Kidney capillary endothelial cell (primary cell): ENCODE measurements around the gene TMCO4.

Source experiments
- DNase-seq: peaks from one replicate; pipeline ENCODE4 v3.0.0-alpha.2; 2018; ENCODE audit warnings: low spot score

TMCO4 gene

GRCh38 chr1:19684677-19685076 lies 115.0 kb downstream of the TMCO4 start:
- DNase-seq = no peak

DNA sequence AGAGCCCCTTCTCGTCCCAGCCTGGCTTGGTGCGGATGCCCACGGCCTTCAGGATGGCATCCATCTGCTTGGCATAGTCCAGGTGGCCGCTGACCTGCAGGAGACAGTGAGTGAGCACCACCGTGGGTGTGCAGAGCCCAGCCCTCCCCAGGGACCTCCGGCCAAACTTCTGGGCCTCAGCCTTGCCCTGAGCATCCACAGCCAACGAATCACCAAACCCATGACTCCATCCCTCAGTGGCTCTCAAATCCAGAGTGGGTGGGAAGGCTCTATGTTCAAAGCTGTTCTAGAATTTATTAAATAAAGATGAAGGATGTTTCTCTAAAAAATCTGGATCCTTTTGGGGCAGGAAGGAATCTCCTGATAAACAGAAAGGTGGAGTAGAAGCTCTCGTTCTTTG lies 116.4 kb downstream of the TMCO4 start:
- no peak for DNase-seq

- DNase-seq = no peak
These were observed 116.8 kb downstream of the TMCO4 start for GRCh38 chr1:19682901-19683300.

DNA sequence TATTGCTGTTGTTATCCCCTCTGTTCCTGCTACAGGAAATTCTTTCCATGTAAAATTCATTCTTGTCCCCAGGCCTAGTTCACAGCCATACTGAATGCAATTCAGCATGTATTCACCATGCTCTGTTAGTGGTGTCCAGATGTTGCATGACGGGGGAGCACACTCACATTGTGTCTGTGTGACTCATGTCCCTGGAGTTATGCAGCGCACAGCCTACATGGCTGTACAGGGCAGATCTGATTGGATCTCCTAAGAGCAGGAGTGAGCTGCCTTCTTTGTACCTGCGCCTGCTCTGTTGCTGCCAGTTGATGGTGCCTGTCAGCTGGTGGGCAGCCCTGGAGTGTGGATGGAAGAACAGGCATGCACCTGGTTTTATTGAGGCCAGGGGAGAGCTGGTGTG lies 117.5 kb downstream of the TMCO4 start:
- peak; percentile 43 for DNase-seq

DNA sequence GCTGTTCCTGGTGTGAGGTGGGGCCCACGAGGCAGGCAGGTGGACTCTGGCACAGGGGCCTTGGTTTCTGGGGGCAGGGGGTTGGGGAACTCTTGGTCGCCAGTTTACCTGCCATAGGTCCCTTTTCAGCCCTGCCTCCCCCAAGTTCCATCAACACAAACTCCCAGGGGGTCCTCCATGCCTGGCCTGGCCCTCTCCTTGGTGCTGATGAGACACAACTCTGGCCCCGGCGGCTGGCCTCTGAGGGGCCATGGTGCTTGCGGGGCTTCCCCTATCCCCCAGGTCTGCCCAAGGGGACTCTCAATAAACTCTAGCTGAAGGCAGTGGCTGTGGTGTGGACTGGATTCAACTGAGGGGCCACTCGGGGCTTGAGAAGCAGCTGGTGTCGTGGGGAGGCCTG lies 119.1 kb downstream of the TMCO4 start:
- DNase-seq = no peak

DNA sequence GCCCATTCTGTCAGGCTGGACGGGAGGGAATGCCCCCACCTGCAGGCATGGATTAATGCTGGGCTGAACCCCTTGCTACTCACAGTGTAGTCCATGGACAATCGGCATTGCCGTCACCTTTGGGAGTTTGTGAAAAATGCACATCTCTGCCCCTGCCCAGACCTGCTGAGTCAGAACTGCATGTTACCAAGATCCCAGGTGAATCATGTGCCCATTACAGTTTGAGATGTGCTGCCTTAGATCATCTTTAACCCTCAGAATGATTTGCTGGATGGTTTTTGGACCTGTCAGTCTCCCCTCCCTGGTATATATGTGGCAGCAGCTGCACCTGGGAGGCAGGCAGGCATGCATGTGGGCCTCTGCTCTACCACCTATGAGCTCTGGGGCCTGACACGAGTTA lies 120.0 kb downstream of the TMCO4 start:
- no peak for DNase-seq

- DNase-seq = no peak
These were observed 120.7 kb downstream of the TMCO4 start for GRCh38 chr1:19678931-19679453.

- no peak for DNase-seq
These were observed 121.2 kb downstream of the TMCO4 start for GRCh38 chr1:19678493-19678892.

DNA sequence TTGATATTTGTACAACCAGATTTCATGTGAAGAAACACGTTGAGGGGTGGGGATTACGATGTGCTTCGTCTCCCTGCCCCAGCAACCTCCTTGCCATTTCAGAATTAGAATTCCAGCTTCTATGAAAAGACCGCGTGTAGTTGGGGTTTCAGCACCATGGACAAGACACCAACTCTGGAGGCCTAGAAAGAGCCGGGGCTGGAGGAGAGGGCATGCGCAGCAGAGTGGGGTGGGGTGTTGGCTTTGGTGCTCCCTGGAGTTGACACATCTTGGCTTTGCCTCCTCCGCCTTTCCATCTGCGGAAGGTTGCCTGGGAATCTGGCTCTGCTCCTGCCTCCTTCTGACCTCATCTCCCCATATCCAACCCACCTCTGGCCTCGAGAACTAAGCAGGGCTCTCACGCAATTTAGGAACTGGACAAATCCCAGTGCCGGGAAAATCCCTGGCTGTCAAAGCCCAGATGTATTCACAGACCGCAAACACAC lies 123.2 kb downstream of the TMCO4 start:
- no peak for DNase-seq

DNA sequence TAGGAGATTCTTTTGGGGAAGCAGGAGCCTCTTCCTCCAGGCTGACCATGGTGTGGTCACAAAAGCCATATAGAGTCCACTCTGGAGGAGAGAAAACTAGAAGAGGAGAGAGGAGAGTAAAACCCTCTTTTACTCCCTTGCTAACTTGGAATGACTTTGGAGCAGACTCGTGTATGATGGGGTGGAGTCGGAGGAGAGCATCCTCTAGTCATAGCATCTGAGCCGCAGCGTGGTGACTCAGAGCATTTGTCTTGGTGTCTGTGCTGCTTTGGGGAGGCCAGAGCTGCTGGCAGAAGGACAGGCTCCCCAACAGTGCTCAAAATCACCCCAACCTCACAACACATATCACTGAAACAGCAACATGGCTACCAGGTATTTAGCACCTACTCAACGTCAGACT lies 123.9 kb downstream of the TMCO4 start:
- DNase-seq = no peak

DNA sequence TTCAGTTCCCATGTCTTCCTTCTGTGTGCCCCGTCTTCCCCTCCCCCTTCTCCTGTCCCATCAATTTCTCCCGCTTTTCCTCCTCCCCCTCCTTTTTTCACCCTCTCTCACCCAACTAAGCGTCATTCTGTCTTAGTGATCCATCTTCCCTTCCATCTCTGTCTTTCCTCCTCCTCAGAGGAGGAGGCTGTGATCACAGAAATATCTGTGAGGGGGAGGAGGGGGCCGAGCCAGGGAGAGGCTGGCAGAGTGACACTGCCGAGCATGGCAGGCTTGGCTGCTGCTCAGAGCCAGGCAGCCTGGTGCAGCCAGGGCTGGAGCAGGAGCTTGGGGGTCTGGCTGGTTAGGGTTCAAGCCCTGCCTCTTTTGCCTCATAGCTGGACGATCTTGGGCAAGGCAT lies 127.5 kb downstream of the TMCO4 start:
- DNase-seq = no peak

DNA sequence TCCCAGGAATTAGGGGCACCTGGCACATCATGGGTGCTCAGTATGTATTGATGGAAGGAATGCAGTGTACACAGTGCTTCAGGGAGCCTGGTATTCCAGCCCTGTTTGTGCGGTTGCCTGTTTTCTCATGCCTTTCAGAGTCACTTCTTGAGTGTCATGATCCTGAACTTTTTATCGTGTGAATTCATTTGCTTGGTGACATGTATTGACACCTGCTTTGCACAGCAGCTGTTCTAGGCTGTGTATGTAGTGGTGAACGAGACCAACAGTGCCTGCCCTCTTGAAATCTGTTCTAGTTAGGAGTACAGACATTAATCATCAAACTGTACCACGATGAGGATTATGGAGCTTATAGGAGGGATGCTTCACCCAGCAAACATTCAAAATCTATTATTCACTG lies 128.9 kb downstream of the TMCO4 start:
- DNase-seq = no peak

GRCh38 chr1:19668888-19669287 lies 130.8 kb downstream of the TMCO4 start:
- no peak for DNase-seq

DNA sequence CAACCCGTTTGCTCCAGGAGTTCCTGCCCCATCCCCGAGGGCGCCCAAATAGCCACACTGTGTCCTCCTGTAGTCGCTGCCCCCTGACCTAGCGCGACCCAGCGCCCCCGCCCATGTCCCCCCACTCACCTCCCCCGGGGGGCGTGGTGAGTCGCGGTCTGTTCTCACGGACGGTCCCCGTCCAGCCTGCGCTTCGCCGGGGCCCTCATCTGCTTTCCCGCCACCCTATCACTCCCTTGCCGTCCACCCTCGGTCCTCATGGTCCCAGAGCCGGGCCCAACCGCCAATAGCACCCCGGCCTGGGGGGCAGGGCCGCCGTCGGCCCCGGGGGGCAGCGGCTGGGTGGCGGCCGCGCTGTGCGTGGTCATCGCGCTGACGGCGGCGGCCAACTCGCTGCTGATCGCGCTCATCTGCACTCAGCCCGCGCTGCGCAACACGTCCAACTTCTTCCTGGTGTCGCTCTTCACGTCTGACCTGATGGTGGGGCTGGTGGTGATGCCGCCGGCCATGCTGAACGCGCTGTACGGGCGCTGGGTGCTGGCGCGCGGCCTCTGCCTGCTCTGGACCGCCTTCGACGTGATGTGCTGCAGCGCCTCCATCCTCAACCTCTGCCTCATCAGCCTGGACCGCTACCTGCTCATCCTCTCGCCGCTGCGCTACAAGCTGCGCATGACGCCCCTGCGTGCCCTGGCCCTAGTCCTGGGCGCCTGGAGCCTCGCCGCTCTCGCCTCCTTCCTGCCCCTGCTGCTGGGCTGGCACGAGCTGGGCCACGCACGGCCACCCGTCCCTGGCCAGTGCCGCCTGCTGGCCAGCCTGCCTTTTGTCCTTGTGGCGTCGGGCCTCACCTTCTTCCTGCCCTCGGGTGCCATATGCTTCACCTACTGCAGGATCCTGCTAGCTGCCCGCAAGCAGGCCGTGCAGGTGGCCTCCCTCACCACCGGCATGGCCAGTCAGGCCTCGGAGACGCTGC lies 133.9 kb downstream of the TMCO4 start:
- no peak for DNase-seq

GRCh38 chr1:19665186-19665495 lies 134.6 kb downstream of the TMCO4 start:
- no peak for DNase-seq

- no peak for DNase-seq
These were observed 135.1 kb downstream of the TMCO4 start, which contains the start of gene HTR6 for GRCh38 chr1:19664453-19665185. TSS of gene HTR6 (plus strand) at chr1:19664875. CDS start at chr1:19665754, 879 bp downstream.

- no peak for DNase-seq
These were observed 137.4 kb downstream of the TMCO4 start for GRCh38 chr1:19662313-19662712.

GRCh38 chr1:19661721-19662228 lies 137.9 kb downstream of the TMCO4 start:
- no peak for DNase-seq

- no peak for DNase-seq
These were observed 141.5 kb downstream of the TMCO4 start for GRCh38 chr1:19658186-19658585.

DNA sequence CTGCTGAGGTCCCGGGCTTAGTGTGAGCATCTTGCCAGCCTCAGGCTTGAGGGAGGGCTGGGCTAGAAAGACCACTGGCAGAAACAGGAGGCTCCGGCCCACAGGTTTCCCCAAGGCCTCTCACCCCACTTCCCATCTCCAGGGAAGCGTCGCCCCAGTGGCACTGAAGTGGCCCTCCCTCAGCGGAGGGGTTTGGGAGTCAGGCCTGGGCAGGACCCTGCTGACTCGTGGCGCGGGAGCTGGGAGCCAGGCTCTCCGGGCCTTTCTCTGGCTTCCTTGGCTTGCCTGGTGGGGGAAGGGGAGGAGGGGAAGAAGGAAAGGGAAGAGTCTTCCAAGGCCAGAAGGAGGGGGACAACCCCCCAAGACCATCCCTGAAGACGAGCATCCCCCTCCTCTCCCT lies 142.2 kb downstream of the TMCO4 start:
- DNase-seq = no peak

GRCh38 chr1:19656780-19657466 lies 142.8 kb downstream of the TMCO4 start:
- no peak for DNase-seq

GRCh38 chr1:19656134-19656779 lies 143.5 kb downstream of the TMCO4 start:
- no peak for DNase-seq
